Fibroblast of pulmonary artery (primary cell): ENCODE results near the gene NKAP.
"Not testable (repeated sequence)": the region's sequence is repeated elsewhere in the genome, so short reads cannot be mapped to it uniquely, and the experiment has no call there.

Experiments
- DNase-seq: peaks from one replicate; pipeline ENCODE4 v3.0.0-alpha.2; 2010; ENCODE audit warnings: low read depth
- H3K4me3 ChIP-seq: replicated peaks from 2 replicates; pipeline ENCODE4 v1.5.1; 2011; ENCODE audit warnings: low read depth, mild to moderate bottlenecking, control low read depth, low read length, moderate library complexity
- CTCF ChIP-seq: IDR thresholded peaks from 2 replicates; pipeline ENCODE4 v1.5.1; 2011; ENCODE audit warnings: mild to moderate bottlenecking, control low read depth, low read length, inconsistent platforms; ENCODE audit errors: missing control alignments

The NKAP gene

DNA sequence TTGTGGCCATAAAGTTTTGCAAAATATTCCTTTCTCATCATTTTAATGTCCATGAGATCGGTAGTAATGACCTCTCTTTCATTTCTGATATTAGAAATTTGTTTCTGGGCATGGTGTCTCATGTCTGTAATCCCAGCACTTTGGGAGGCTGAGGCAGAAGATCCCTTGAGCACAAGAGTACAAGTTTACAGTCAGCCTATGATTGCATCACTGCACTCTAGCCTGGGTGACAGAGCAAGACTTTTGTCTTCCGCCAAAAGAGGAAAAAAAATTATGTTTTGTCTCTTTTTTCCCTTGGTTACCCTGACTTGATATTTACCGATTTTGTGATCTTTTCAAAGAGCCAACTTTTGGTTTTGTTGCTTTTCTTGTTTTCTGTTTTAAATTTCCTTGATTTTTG, 10.8 kb upstream of the NKAP start:
- DNase-seq, result no peak
- H3K4me3 ChIP-seq, result no peak overlapping the region
- no peak for TF ChIP-seq CTCF

- TF ChIP-seq CTCF, result peak; percentile 13
Observed at GRCh38 chrX:119948381-119948780, 4.8 kb upstream of the NKAP start.

DNA sequence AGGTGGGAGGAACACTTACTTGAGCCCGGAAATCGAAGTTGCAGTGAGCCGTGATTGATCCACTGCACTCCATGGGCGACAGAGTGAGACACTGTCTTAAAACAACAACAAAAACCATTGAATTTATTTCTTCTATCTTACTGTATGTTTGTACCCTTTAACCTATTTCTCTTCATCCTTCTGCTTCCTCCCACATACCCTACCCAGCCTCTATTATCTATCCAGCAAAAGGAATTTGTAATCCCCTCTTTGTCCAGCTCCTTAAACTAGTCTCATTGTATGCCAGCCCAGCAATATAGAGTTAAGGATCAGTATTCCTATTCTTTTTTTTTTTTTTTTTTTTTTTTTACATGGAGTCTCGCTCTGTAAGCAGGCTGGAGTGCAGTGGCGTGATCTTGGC, 1.9 kb upstream of the NKAP start:
- no peak for DNase-seq
- H3K4me3 ChIP-seq, result no peak overlapping the region
- TF ChIP-seq CTCF, result no peak

More at GRCh38 chrX:119948381-119948780, 4.8 kb upstream of the NKAP start:
- DNase-seq, result no peak
- H3K4me3 ChIP-seq, result no peak overlapping the region

DNA sequence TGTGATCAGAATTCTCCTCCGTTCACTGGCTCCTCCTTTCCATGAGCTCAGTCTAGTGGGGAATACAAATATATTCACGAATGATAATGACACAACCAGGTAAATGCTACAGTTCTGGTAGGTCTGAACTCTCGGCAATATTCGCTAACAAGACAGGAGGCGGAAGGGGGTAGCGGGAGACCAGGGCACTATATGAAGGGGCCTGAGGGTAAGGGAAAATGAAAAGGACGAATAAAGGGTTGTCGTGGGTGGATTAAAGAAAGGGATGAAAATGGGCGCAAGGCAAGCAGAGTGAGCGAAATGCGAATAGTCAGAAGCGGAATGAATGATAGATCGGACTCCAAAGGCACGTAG, 743 bp downstream of the NKAP start:
- peak overlapping the region; percentile 74 for H3K4me3 ChIP-seq
- DNase-seq, result no peak
- TF ChIP-seq CTCF, result no peak

DNA sequence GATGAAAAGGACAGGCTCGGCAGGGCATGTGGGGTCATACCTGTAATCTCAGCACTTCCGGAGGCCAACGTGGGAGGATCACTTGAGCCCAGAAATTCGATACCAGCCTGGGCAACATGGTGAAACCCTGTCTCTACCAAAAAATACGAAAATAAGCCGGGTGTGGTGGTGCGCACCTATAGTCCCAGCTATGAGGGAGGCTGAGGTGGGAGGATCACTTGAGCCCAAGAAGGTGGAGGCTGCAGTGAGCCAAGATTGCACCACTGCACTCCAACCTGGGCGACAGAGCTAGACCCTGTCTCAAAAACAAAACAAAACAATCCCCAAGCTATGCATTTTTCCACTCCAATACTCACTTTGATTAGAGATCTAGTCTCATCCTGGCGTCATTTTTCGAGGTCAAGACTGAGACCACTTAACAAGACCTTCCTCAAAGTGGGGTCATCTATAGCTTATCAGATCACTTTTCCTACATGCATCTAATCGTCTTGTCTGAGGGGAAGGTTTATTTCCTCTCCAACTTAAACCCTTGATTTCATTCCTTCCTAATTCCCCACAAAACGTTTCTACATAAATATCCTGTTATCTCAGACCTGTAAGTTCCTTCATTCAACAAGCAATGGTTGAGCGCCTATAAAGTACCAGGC, 1.3 kb downstream of the NKAP start:
- DNase-seq, result no peak
- TF ChIP-seq CTCF, result no peak
- peak overlapping the region; percentile 74 for H3K4me3 ChIP-seq

DNA sequence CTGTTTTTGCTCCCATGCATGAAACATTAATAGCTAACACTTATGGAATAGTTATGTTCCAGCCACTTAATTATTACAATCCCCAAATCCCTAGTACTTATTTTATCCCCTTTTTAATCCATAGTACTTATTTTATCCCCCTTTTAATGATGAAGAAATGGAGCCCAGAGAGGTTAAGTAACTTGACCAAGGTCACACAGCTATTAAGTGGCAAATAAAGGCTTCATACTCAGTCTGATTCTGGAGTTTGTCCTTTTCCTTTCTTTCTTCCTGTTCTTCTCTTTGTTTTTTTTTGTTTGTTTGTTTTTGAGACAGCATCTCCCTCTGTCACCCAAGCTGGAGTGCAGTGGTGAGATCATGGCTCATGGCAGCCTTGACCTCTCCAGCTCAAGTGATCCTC, 2.2 kb downstream of the NKAP start:
- no peak for DNase-seq
- no peak overlapping the region for H3K4me3 ChIP-seq
- no peak for TF ChIP-seq CTCF

- no peak for DNase-seq
- no peak for TF ChIP-seq CTCF
- no peak overlapping the region for H3K4me3 ChIP-seq
Observed at GRCh38 chrX:119935215-119935874, 8.2 kb downstream of the NKAP start.

- H3K4me3 ChIP-seq, DNase-seq: not testable (repeated sequence)
Observed at GRCh38 chrX:119922391-119922790, 21.2 kb downstream of the NKAP start.
